ENCODE data around the gene RAB22A. TPM values are rescaled to one million over a fixed set of nuclear protein-coding genes. Genes with fewer than 3 reads are reported as not detected.

Gene RAB22A
- total and polyA plus RNA-seq, 9 of the 15 experiments (the other 6 are each of a cell fraction or from before 2014, with no cell fraction given), result 1.1 to 8.0 (median 6.7) TPM

DNA sequence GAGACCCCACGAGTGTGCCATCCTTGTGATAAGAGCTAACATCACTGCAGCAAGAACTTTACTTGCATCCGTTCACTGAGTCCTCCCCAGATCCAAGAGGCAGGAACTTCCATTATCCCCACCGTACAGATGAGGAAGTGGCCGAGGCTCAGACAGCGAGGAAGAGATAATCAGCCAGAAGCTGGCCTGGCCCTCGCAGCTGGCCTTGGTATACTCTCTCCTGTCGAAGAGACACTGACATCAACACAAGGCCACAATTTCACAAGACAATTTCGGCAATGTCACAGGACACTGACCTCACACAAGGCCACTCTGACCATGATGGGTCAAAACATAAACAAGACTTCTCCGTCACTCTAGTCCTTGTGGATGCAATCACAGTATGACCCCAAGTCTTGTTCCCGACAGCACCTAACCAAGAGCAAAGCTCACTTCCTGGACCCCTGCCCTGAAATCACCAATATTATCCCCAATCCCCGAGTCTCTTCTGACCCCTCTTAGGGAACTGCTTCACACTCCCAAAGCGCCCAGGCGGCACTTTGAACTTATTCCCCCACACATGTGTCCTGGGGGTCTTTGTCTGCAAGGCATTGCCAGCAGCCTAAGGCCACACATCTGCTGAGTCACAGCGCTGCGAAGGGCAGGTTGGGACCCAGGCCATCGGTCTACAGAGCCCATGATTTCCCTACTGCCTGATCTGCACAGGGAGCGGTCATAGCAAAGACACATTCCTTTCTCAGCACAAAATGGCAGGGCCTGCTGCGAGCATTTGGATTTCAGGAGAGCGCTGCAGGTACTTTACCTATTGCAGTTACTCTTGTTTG lies 64.7 kb downstream of the RAB22A start (continued):
- TF ChIP-seq, protein P1, sequence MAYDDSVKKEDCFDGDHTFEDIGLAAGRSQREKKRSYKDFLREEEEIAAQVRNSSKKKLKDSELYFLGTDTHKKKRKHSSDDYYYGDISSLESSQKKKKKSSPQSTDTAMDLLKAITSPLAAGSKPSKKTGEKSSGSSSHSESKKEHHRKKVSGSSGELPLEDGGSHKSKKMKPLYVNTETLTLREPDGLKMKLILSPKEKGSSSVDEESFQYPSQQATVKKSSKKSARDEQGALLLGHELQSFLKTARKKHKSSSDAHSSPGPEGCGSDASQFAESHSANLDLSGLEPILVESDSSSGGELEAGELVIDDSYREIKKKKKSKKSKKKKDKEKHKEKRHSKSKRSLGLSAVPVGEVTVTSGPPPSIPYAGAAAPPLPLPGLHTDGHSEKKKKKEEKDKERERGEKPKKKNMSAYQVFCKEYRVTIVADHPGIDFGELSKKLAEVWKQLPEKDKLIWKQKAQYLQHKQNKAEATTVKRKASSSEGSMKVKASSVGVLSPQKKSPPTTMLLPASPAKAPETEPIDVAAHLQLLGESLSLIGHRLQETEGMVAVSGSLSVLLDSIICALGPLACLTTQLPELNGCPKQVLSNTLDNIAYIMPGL (CRISPR knock-in tag; IDR thresholded peaks at IDR 0.05), result no peak
- no peak for TF ChIP-seq FOS (IDR thresholded peaks at IDR 0.05; ENCODE audit: extremely low read depth, insufficient read length)
- TF ChIP-seq PRPF4 (IDR thresholded peaks at IDR 0.05; ENCODE audit: insufficient read depth, low read depth, low read length, poor library complexity, severe bottlenecking), result no peak
- no peak for TF ChIP-seq NR2C1 (IDR thresholded peaks at IDR 0.05)
- TF ChIP-seq NR2C1 (tag; IDR thresholded peaks at IDR 0.05), result peak; percentile 45; the same call in 1 of the 2 replicates
- no peak for TF ChIP-seq ZNF830 (CRISPR knock-in tag; IDR thresholded peaks at IDR 0.05)
- TF ChIP-seq ZBTB1 (CRISPR knock-in tag; IDR thresholded peaks at IDR 0.05; ENCODE audit: borderline replicate concordance, low read depth), result no peak
- TF ChIP-seq, protein P2, sequence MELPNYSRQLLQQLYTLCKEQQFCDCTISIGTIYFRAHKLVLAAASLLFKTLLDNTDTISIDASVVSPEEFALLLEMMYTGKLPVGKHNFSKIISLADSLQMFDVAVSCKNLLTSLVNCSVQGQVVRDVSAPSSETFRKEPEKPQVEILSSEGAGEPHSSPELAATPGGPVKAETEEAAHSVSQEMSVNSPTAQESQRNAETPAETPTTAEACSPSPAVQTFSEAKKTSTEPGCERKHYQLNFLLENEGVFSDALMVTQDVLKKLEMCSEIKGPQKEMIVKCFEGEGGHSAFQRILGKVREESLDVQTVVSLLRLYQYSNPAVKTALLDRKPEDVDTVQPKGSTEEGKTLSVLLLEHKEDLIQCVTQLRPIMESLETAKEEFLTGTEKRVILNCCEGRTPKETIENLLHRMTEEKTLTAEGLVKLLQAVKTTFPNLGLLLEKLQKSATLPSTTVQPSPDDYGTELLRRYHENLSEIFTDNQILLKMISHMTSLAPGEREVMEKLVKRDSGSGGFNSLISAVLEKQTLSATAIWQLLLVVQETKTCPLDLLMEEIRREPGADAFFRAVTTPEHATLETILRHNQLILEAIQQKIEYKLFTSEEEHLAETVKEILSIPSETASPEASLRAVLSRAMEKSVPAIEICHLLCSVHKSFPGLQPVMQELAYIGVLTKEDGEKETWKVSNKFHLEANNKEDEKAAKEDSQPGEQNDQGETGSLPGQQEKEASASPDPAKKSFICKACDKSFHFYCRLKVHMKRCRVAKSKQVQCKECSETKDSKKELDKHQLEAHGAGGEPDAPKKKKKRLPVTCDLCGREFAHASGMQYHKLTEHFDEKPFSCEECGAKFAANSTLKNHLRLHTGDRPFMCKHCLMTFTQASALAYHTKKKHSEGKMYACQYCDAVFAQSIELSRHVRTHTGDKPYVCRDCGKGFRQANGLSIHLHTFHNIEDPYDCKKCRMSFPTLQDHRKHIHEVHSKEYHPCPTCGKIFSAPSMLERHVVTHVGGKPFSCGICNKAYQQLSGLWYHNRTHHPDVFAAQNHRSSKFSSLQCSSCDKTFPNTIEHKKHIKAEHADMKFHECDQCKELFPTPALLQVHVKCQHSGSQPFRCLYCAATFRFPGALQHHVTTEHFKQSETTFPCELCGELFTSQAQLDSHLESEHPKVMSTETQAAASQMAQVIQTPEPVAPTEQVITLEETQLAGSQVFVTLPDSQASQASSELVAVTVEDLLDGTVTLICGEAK (IDR thresholded peaks at IDR 0.05), result no peak
- TF ChIP-seq, protein P2 (CRISPR knock-in tag; IDR thresholded peaks at IDR 0.05), result no peak
- no peak for TF ChIP-seq RBM14 (IDR thresholded peaks at IDR 0.05; ENCODE audit: borderline replicate concordance, insufficient read depth, low read depth, low read length)
- TF ChIP-seq, protein P3, sequence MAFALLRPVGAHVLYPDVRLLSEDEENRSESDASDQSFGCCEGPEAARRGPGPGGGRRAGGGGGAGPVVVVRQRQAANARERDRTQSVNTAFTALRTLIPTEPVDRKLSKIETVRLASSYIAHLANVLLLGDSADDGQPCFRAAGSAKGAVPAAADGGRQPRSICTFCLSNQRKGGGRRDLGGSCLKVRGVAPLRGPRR (CRISPR knock-in tag; IDR thresholded peaks at IDR 0.05), result no peak
- TF ChIP-seq, protein P4, sequence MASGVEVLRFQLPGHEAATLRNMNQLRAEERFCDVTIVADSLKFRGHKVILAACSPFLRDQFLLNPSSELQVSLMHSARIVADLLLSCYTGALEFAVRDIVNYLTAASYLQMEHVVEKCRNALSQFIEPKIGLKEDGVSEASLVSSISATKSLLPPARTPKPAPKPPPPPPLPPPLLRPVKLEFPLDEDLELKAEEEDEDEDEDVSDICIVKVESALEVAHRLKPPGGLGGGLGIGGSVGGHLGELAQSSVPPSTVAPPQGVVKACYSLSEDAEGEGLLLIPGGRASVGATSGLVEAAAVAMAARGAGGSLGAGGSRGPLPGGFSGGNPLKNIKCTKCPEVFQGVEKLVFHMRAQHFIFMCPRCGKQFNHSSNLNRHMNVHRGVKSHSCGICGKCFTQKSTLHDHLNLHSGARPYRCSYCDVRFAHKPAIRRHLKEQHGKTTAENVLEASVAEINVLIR (CRISPR knock-in tag; IDR thresholded peaks at IDR 0.05), result no peak
